Measurements from ENCODE around the gene MAPKAP1.

The MAPKAP1 gene

GRCh38 chr9:125644819-125645507 lies 62.0 kb downstream of the MAPKAP1 start:
- DNase-seq (ENCODE audit: low read depth in 2 of 2), result no peak

GRCh38 chr9:125642311-125642710 lies 64.7 kb downstream of the MAPKAP1 start:
- no peak for DNase-seq (ENCODE audit: low read depth in 2 of 2)

GRCh38 chr9:125639057-125639456 lies 68.0 kb downstream of the MAPKAP1 start:
- no peak for DNase-seq (ENCODE audit: low read depth in 2 of 2)

GRCh38 chr9:125638239-125639045 lies 68.6 kb downstream of the MAPKAP1 start:
- no peak for DNase-seq (ENCODE audit: low read depth in 2 of 2)

- DNase-seq (ENCODE audit: low read depth in 2 of 2), result no peak
These were observed 69.8 kb downstream of the MAPKAP1 start for GRCh38 chr9:125637241-125637640.

GRCh38 chr9:125635888-125636287 lies 71.1 kb downstream of the MAPKAP1 start:
- no peak for DNase-seq (ENCODE audit: low read depth in 2 of 2)

GRCh38 chr9:125634040-125634717 lies 72.8 kb downstream of the MAPKAP1 start:
- DNase-seq (ENCODE audit: low read depth in 2 of 2), result no peak

- DNase-seq (ENCODE audit: low read depth in 2 of 2), result no peak
These were observed 73.8 kb downstream of the MAPKAP1 start for GRCh38 chr9:125633116-125633745.

GRCh38 chr9:125632321-125633115 lies 74.5 kb downstream of the MAPKAP1 start:
- DNase-seq (ENCODE audit: low read depth in 2 of 2), result peak; percentile 37 to 43

GRCh38 chr9:125631391-125632085 lies 75.5 kb downstream of the MAPKAP1 start:
- DNase-seq (ENCODE audit: low read depth in 2 of 2), result no peak

GRCh38 chr9:125630436-125630835 lies 76.6 kb downstream of the MAPKAP1 start:
- DNase-seq (ENCODE audit: low read depth in 2 of 2), result no peak

GRCh38 chr9:125629446-125629845 lies 77.6 kb downstream of the MAPKAP1 start:
- no peak for DNase-seq (ENCODE audit: low read depth in 2 of 2)

GRCh38 chr9:125626187-125626586 lies 80.8 kb downstream of the MAPKAP1 start:
- no peak for DNase-seq (ENCODE audit: low read depth in 2 of 2)

GRCh38 chr9:125621170-125621569 lies 85.8 kb downstream of the MAPKAP1 start:
- DNase-seq (ENCODE audit: low read depth in 2 of 2), result no peak

- no peak for DNase-seq (ENCODE audit: low read depth in 2 of 2)
These were observed 86.8 kb downstream of the MAPKAP1 start for GRCh38 chr9:125620216-125620615.

- no peak for DNase-seq (ENCODE audit: low read depth in 2 of 2)
These were observed 89.9 kb downstream of the MAPKAP1 start for GRCh38 chr9:125617087-125617486.

GRCh38 chr9:125613141-125613540 lies 93.9 kb downstream of the MAPKAP1 start:
- no peak for DNase-seq (ENCODE audit: low read depth in 2 of 2)

- no peak for DNase-seq (ENCODE audit: low read depth in 2 of 2)
These were observed 94.4 kb downstream of the MAPKAP1 start for GRCh38 chr9:125612616-125613015.

- DNase-seq (ENCODE audit: low read depth in 2 of 2), result no peak
These were observed 95.8 kb downstream of the MAPKAP1 start for GRCh38 chr9:125611121-125611765.

GRCh38 chr9:125609744-125610143 lies 97.3 kb downstream of the MAPKAP1 start:
- DNase-seq (ENCODE audit: low read depth in 2 of 2), result no peak
